Measurements from ENCODE around the gene RBM27.
"Not testable (repeated sequence)": the region's sequence is repeated elsewhere in the genome, so short reads cannot be mapped to it uniquely, and the experiment has no call there.

The RBM27 gene

GRCh38 chr5:146165903-146166302 is 37.5 kb upstream of the RBM27 start:
- ATAC-seq (ENCODE audit: low read depth) (no peak), DNase-seq (ENCODE audit: low spot score) (no peak)
- no peaks in the 10 kb centered on the region for H3K27me3 ChIP-seq (ENCODE audit: insufficient read depth, poor library complexity, severe bottlenecking)
- TF ChIP-seq CTCF (IDR thresholded peaks at IDR 0.05; ENCODE audit: poor library complexity, severe bottlenecking): no peak
- no peaks in the 10 kb centered on the region for H3K4me1 ChIP-seq (ENCODE audit: insufficient read depth, poor library complexity, severe bottlenecking)
- no peak overlapping the region for H3K27ac ChIP-seq (ENCODE audit: poor library complexity, severe bottlenecking)
- H3K9me3 ChIP-seq (ENCODE audit: severe bottlenecking): no peaks in the 10 kb centered on the region
- H3K4me3 ChIP-seq (ENCODE audit: severe bottlenecking): no peak overlapping the region
- peaks cover 100% of the 10 kb centered on the region for H3K36me3 ChIP-seq (ENCODE audit: low read depth)

GRCh38 chr5:146169076-146169475 is 34.3 kb upstream of the RBM27 start:
- Histone ChIP-seq H3K9me3 (ENCODE audit: severe bottlenecking) (no peaks in the 10 kb centered on the region), H3K4me1 (ENCODE audit: insufficient read depth, poor library complexity, severe bottlenecking) (no peaks in the 10 kb centered on the region), H3K36me3 (ENCODE audit: low read depth) (peaks cover 100% of the 10 kb centered on the region), H3K4me3 (ENCODE audit: severe bottlenecking) (no peak overlapping the region), H3K27ac (ENCODE audit: poor library complexity, severe bottlenecking) (no peak overlapping the region), H3K27me3 (ENCODE audit: insufficient read depth, poor library complexity, severe bottlenecking) (no peaks in the 10 kb centered on the region)
- no peak for ATAC-seq (ENCODE audit: low read depth)
- no peak for TF ChIP-seq CTCF (IDR thresholded peaks at IDR 0.05; ENCODE audit: poor library complexity, severe bottlenecking)
- no peak for DNase-seq (ENCODE audit: low spot score)

GRCh38 chr5:146173049-146173448 is 30.4 kb upstream of the RBM27 start:
- H3K27me3 ChIP-seq (ENCODE audit: insufficient read depth, poor library complexity, severe bottlenecking); H3K27ac ChIP-seq (ENCODE audit: poor library complexity, severe bottlenecking); H3K4me3 ChIP-seq (ENCODE audit: severe bottlenecking); H3K9me3 ChIP-seq (ENCODE audit: severe bottlenecking); ATAC-seq (ENCODE audit: low read depth); DNase-seq (ENCODE audit: low spot score); H3K4me1 ChIP-seq (ENCODE audit: insufficient read depth, poor library complexity, severe bottlenecking): not testable (repeated sequence)
- H3K36me3 ChIP-seq (ENCODE audit: low read depth): peaks cover 93% of the 10 kb centered on the region

GRCh38 chr5:146173597-146173996 is 29.8 kb upstream of the RBM27 start:
- no peak for TF ChIP-seq CTCF (IDR thresholded peaks at IDR 0.05; ENCODE audit: poor library complexity, severe bottlenecking)
- Histone ChIP-seq H3K4me1 (ENCODE audit: insufficient read depth, poor library complexity, severe bottlenecking) (no peaks in the 10 kb centered on the region), H3K36me3 (ENCODE audit: low read depth) (peaks cover 92% of the 10 kb centered on the region), H3K27ac (ENCODE audit: poor library complexity, severe bottlenecking) (no peak overlapping the region), H3K4me3 (ENCODE audit: severe bottlenecking) (no peak overlapping the region), H3K27me3 (ENCODE audit: insufficient read depth, poor library complexity, severe bottlenecking) (no peaks in the 10 kb centered on the region), H3K9me3 (ENCODE audit: severe bottlenecking) (no peaks in the 10 kb centered on the region)
- ATAC-seq (ENCODE audit: low read depth): no peak
- DNase-seq (ENCODE audit: low spot score): no peak

- Histone ChIP-seq H3K27ac (ENCODE audit: poor library complexity, severe bottlenecking) (no peak overlapping the region), H3K4me3 (ENCODE audit: severe bottlenecking) (no peak overlapping the region), H3K36me3 (ENCODE audit: low read depth) (peaks cover 85% of the 10 kb centered on the region), H3K4me1 (ENCODE audit: insufficient read depth, poor library complexity, severe bottlenecking) (peaks cover 5% of the 10 kb centered on the region), H3K27me3 (ENCODE audit: insufficient read depth, poor library complexity, severe bottlenecking) (no peaks in the 10 kb centered on the region), H3K9me3 (ENCODE audit: severe bottlenecking) (no peaks in the 10 kb centered on the region)
- no peak for TF ChIP-seq CTCF (IDR thresholded peaks at IDR 0.05; ENCODE audit: poor library complexity, severe bottlenecking)
- no peak for DNase-seq (ENCODE audit: low spot score)
- no peak for ATAC-seq (ENCODE audit: low read depth)
Observed at GRCh38 chr5:146176805-146177204, 26.6 kb upstream of the RBM27 start.

Data from RWPE2 (cell line).